NCI-H460 (cell line): ENCODE measurements around the gene PFKFB2. TPM values are rescaled to one million over a fixed set of nuclear protein-coding genes. Genes with fewer than 3 reads are reported as not detected.

Experiments
- DNase-seq: peaks from one replicate; pipeline ENCODE4 v3.0.0-alpha.2; 2016; ENCODE audit warnings: low read depth; ENCODE audit errors: extremely low read depth
- polyA plus RNA-seq: library from polyadenylated mRNA; depleted of rRNA; stranded (reverse); fragments of >200 nt; gene quantifications from 2 replicates; pipeline ENCODE4 v1.2.3, GENCODE V29; 2014; cell fraction: nucleus; rRNA removed
- total RNA-seq: library from RNA; depleted of rRNA; stranded (reverse); fragments of >200 nt; shearing (Covaris generic); gene quantifications from 2 replicates; pipeline ENCODE4 v1.2.3, GENCODE V29; 2014; rRNA removed

The PFKFB2 gene
- total RNA-seq, result 4.3 and 4.4 TPM in 2 replicates
- 6.1 and 6.7 TPM in 2 replicates for polyA plus RNA-seq

DNA sequence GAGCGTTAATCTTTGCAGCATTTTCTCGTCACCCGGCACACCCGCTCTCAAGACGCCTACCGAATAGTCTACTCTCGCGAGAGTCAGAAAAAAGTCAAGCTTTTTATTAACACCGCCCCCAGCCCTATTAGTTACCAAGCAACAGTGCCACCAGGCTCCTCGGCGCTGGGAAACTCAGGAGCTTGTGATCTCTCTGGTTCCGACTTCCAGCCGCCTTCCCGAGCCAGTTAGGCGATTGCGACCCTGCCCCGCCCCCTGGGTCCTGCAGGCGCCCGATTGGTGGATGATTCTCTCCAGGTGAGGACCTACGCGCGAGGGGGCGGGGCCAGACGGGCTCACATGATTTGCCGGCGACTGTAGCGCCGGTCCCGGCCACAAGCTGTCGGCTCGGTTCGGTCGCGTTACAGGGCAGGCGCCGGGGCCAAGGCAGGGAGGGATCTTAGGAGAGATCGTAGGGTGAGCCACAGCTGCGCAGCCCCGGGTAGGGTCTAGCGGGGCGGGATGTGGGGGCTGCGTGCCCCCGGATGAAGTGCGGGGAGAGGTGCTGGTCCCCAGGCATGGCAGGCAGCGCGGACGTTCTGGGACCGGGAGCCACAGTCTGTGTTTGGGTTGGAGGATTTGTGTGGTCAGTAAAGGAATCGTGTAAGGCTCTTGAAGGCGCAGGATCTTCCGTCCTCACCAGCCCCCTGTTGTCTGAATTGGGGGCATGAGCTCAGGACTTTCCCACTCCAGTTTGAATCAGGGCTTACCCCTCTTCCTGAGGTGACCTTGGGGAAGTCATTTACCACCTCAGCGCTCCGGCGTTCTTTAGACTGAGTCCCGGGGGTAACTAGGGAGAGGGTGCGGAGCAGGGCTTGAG, at the start of gene PFKFB2:
Gene PFKFB2, plus strand, starts transcription at position 365 of the 859 bp plus-strand sequence. CDS start 1,443 bp downstream, outside the sequence.
- peak; percentile 95 for DNase-seq

DNA sequence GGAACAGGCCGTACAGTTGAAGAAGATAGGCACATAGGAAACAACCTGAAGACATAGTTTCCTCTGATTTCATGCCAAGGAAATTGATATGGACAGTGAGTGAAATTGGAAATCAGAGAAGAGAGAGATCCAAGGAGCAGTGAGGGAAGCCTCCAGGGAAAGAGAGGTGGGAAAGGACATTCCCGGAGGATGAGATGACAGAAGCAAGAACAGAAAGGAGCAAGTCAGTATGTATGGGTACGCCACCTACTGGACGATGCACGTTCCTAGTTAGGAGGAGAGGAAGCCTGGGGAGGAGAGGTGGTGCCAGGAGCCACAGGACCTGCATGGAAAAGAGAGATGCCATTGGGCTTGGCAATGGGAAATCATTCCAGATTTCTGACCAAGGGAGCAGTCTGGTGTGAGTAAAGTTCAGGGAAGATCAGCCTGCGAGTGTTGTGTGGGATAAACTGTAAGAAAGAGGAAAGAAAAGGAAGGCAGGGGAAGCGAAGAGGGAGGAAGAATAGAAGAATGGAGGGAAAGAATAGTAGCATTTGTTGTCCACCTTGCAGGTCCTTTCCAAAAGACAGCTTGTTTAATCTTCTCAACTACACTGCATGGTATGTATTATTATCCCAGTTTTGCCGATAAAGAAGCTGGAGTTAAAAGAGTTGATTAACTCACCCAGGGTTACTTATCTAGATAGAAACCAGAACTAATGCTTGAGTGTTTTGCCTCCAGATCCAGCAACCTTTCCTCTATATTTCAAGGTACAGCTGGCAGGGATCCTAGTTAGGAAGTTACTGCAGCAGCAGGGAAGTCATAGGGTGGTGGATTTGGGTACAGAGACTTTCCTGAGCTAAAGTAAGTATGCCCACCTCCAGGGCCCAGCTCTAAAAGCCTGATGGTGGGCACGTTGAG, 47.9 kb upstream of the PFKFB2 start:
- peak; percentile 75 for DNase-seq

DNA sequence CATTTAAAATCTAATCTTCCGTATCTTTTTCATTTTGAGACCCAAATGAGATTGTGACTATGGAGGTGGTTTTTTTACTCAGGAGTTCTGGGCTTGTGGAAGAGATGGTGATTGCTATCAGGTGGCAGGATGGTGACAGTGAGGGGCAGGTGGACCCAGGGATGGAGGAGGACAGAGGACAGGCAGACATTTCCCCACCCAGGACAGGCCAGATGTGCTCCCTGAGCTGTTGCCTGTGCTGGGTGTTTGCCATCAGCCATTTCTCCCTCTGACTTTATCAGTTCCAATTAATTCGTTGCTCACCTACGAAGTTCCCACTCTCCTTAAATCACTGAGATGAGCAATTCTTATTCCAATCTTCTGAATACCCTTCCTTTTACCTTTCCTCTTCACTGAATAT, 47.0 kb upstream of the PFKFB2 start:
- no peak for DNase-seq

DNA sequence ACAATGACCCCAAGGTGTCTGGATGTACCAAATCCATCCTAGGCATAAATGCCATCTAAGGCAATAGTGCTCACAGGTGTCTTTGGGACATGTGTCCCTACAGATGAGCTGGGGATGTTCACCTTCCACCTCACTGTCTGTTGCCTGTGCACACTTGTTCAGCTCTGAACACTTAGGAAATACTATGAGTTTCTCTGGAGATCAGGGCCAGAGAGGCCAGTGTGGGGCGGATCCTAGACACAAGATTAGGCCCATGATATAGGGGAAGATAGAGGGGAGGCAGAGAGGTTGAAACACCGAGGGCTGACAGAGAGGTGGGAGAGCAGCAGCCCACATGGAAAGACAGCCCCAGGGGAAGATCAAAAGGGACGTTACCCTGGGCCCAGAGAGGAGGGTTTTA, 46.2 kb upstream of the PFKFB2 start:
- DNase-seq, result no peak

DNA sequence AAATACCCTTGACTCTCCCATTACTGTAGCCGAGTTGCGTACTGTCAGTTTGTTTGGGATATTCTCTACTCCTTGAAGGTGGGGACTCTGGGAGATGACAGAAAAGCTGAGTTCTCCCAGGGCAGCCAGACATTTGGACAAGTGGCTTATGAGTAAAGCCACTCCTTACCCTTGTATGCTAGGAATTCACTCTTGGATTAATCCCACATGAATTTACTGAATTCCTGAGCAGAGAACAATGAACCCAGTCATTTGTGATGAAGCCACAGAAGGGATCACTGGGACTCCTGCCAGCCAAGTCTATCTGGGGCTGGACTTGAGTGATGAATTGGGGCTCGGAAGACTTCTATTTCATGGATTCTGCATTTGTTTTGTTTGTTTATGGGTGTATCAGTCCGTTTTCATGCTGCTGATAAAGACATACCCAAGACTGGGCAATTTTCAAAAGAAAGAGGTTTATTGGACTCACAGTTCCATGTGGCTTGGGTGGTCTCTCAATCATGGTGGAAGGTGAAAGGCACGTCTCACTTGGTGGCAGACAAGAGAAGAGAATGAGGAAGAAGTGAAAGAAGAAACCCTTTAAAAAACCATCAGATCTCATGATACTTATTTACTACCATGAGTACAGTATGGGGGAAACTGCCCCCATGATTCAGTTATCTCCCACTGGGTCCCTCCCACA, 45.6 kb upstream of the PFKFB2 start:
- DNase-seq, result peak; percentile 51

DNA sequence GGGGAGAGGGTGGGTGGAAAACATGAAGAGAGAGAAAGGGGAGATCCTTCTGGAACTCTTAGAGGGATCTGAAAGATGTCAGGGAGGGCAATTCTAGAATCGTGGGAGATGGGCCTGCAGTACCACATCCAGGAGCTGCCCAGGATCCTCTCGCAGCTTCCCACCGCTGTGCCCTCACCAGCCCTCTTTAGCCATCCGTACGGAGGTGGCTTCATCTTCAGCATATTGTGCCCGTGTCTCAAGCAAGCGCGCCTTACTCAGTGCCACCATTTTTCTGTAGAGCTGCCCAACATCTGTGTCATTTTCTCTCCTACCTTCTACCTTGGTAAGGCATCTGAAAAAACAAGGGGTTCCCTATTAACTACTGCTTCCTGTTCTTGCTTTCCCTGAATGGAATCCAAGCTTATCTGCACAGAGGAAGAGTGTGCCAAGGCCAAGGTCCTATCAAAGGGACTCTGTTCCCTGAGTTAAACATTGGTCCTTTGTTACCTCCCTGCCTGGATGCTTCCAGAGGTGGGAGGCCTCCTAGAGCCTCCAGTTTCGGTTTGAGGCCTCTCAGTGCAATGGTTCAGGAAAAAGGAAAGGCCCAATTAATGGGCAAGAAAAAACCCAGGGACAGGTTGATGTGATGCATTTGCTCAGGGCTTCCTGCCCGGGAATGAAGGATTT, 43.8 kb upstream of the PFKFB2 start:
- no peak for DNase-seq

DNA sequence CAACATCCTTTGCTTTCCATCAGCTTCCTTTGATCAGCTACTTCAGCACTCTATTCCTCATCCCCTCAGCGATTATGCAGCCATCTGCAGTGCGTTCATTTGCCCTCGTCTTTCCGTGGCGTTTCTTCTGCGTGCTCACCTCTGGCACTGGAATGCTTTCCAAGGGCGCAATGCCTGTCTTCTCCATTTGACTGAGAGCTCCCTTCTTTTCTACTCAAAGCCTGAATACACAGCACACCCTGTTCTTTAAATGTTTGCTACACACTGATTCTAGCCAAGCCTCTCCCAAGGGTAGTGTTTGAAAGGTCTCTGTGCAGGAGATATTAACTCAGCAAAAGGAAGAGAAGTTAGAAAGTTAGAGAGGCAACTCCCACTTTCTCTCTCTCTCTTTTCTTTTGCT, 43.1 kb upstream of the PFKFB2 start:
- no peak for DNase-seq

DNA sequence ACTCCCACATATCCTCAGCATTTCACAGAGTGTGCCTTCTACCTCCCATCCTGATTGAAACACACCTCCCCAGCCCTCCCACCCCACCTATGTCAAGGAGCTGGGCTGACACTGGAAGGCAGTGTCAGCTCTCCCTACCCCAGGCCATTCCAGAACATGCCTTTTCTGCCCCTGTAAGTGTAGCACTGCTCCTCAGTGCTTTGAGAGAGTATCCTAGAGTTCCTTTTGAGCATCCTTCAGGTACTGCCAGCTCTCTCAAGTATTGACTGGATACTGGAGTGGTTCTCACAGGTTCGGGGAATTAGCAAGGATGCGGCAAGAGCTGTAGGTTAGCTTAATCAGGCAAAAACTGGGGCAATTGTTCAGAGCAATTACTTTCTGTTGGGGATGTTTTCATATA, 42.3 kb upstream of the PFKFB2 start:
- no peak for DNase-seq

DNA sequence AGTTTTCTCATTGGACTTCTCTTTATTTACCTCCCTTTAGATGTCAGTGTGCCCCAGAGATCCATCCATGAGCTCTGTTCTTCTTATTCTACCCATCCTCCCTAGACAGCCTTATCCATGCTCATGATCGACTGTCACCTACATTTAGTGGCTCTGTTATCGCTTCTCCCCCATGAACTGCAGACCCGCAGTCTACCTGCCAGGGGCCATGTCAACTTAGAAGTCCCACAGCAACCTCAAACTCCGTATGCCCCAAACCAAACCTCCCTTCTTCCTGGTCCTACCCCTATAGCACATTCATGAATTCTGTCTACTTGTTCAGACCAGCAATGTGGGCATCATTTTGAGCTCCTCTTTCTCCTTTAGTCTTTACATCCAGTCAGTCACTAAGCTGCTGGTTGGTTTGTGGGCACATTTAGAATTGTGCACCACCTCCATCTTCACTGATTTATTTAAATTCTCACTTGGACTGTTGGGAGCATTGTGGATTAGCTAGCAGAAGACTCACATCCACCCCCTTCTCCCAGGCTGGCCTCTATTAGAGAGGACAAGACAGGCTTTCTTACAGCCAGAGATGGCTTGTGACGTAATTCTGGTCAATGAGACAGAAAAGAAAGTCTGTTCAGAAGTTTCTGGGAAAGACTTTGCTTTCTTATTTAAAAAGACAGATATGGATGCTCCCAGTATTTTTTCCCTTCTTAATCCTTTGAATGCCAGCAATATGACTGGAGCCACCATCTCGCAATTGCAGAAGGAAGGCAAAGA, 39.6 kb upstream of the PFKFB2 start:
- DNase-seq, result no peak

DNA sequence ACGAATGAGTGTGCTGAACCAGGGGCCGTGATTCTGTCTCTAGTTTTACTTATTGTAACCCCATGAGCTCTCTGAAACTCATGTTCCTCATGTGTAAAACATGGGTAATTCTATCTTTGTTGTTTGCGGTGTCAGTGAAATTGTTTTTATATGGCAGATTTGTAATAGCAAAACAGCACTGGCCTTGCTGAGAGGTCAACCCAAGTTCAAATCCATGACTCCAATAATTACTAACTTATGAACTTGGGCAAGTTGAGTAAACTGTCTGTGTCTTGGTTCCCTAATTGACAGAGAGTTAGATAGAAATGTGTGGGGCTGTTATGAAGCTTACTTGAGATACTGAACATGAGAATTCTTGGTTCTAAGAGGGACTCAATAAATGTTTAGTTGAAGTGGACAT, 38.3 kb upstream of the PFKFB2 start:
- DNase-seq, result no peak

DNA sequence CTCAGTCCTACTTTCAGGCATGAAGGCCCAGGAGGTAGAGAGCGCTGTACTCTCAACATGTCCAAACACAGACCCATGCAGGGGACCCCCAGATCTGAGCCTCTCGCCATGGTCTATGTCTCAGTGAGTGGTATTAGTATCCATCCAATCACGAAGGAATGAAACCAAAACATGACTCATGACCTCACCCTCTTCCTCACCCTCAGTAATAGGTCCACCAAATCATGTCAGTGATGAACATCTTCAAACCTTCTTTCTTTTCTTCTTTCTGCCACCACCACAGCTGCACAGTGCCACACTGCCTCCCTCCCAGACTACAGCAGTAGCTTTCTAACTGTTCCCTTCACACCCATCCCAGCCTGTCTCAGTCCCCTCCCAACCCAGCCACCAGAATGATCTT, 37.3 kb upstream of the PFKFB2 start:
- no peak for DNase-seq

DNA sequence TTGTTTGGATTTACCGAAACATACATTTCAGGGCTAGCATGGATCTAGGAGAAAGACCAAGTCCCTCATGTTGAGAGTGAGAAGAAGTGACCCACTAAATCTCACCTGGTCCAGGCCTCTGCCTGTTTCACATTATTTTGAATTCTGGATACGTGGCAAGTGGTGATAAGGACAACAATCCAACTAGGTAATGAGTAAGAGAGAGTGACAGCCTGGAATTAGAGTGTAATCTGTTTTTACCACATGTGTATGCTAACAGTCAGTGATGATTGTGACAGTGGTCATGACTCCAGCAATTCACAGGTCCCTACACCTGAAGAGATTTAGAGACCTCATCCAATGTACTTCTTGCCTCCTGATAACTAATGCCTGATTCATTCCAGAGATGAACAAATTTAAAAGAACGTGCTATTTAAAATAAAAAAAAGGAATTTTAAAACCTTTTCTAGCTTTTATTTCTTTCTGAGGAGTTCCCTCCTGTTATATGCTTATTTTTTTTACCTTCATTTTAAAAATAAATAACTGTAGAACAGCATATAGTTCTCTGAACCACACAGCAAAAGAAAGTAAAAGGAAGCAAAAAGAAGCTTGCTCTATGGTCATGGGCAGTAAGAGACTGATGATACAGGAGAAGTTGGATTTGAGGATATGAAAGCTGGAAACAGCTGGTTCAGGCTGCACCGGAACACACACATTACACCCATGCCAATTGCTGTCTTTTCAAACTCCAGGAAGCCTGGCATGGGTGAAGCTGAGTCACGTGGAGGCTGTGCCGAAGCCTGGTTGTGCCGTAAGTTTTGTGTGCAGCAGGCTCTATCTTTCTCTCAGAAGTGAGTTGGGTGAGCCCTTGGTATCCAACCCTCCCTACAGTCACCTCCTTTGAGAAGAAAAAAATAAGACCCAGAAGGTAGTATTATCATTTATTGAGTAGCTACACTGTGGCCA, 35.2 kb upstream of the PFKFB2 start:
- DNase-seq, result no peak

DNA sequence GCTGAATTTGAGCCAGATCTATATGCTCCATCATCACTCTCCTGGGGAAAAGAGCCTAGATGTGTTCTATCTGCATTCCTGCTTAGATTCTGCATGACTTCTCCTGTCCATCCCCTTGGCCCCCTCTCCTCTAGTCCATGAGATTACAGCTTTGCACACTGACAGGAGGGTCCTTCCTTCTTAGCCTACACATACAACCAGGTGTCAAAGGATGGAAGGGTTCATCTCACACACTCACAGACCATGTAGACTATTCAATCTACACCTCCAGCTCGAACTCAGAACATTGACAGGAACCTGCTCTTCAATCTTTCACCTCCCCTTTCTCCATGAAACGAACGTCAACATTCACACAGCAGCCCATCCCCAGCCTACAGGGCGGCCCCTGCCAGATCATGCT, 34.4 kb upstream of the PFKFB2 start:
- DNase-seq, result no peak

DNA sequence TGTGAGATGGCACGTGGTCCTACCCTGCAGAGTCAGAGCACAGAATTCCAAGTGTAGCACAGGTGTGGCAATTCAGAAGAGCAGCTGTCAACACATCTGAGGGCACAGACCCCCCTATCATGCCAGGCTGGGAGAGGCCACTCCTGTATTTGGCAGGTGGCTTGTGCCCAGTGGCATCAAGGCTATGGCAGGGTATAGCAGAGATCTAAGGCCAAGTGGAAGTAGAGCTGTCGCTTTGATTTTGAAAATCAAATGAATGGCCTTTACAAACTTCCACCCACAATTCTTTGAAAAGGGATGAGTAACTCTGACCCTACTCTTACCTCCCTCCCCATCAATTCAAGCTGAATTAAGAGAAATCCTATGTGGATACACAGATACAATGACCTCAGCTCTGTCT, 33.9 kb upstream of the PFKFB2 start:
- no peak for DNase-seq

DNA sequence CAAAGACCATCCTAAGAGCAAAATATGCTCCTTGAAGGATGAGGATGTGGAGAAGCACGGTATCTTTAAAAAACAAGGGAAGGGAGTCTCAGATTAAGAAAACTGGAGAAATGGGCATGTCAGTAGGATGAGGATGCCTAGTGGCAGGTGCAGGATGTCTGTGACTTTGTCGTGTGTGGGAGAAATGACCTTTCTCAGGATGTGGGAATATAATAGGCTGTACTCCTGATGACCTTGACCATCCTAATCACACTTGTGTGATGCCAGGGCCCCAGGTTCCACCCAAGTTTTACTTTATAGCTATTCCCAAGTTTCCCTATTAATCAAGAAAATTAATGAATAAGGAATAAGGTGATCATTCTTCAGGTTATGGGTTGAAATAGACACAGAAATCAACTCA, 33.4 kb upstream of the PFKFB2 start:
- no peak for DNase-seq

DNA sequence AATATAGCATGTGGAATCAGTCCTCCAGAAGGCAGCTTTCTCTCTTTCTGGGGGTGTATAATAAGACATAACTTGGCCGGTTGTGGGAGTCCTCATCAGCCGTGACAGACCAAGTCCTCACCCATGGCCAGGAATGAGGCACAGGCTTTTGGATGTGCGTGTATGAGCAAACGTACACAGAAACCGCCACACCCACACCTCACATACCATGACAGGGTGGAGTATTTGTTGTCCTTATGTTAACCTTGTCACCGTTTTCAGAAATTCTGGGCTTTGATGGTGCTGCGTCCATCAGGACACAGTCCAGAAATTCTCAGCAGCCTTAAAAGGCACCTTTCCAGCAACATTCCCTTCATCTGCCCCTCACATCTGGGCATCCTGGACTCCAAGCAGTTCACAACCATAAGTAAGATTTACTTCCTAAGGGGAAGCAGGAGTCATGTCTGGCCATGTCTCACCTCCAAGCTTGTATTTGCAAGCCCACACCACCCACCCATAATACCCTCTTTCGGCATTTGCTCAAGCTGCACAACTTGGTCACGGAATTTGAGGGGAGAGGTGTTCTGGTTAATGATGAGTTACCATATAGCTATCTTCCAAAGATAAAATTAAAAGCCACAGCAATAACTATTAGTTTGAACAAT, 32.9 kb upstream of the PFKFB2 start:
- DNase-seq, result no peak

DNA sequence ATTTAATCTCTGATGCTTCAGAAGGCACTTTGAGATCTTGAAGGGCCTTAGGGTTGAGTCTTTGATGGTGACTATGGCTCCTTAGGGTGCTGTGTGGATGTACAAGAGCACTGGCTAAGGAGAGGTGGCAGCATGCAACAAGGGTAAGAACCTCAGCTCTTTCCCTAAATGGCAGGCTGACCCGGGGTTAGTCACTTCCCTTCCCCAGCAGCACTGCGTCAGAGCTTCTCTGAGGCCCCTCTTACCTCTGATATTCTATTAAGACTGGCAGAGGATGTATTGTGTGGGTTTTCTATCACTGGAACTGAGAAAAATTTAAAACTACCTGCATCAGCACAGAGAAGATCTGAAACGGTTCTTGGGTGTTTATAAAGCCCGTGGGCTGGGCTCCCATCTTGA, 32.4 kb upstream of the PFKFB2 start:
- DNase-seq, result no peak
